A204.1 (cell line): Measurements from ENCODE around the gene MACROD1.

Experiments
- FAIRE-seq: peaks from 2 replicates; lab custom pipeline; 2012; peaks lifted over from hg19 to GRCh38; lab: Jason Lieb, UNC

MACROD1 gene

GRCh38 chr11:64072403-64072802 is 93.5 kb downstream of the MACROD1 start:
- no peak for FAIRE-seq

GRCh38 chr11:64071849-64072248 is 94.1 kb downstream of the MACROD1 start:
- no peak for FAIRE-seq

GRCh38 chr11:64070314-64070681 is 95.6 kb downstream of the MACROD1 start:
- no peak for FAIRE-seq

- FAIRE-seq, result no peak
These were observed 96.3 kb downstream of the MACROD1 start for GRCh38 chr11:64069401-64070313.

GRCh38 chr11:64068705-64069400 is 97.1 kb downstream of the MACROD1 start:
- no peak for FAIRE-seq

GRCh38 chr11:64067230-64067993 is 98.5 kb downstream of the MACROD1 start:
- FAIRE-seq, result no peak

- no peak for FAIRE-seq
These were observed 100.2 kb downstream of the MACROD1 start for GRCh38 chr11:64065712-64066111.

GRCh38 chr11:64065141-64065465 is 100.8 kb downstream of the MACROD1 start:
- FAIRE-seq, result no peak

- FAIRE-seq, result no peak
These were observed 101.4 kb downstream of the MACROD1 start for GRCh38 chr11:64064374-64065140.

GRCh38 chr11:64063777-64064176 is 102.1 kb downstream of the MACROD1 start:
- FAIRE-seq, result no peak

GRCh38 chr11:64062185-64063039 is 103.5 kb downstream of the MACROD1 start:
- FAIRE-seq, result no peak

- no peak for FAIRE-seq
These were observed 105.0 kb downstream of the MACROD1 start for GRCh38 chr11:64060861-64061444.

- FAIRE-seq, result no peak
These were observed 105.6 kb downstream of the MACROD1 start for GRCh38 chr11:64060263-64060860.

GRCh38 chr11:64059339-64060140 is 106.4 kb downstream of the MACROD1 start:
- no peak for FAIRE-seq

GRCh38 chr11:64058494-64058893 is 107.4 kb downstream of the MACROD1 start:
- no peak for FAIRE-seq

- no peak for FAIRE-seq
These were observed 108.0 kb downstream of the MACROD1 start for GRCh38 chr11:64057890-64058289.

GRCh38 chr11:64056861-64057260 is 109.1 kb downstream of the MACROD1 start:
- FAIRE-seq, result no peak

GRCh38 chr11:64056213-64056785 is 109.6 kb downstream of the MACROD1 start:
- FAIRE-seq, result no peak

- no peak for FAIRE-seq
These were observed 110.8 kb downstream of the MACROD1 start for GRCh38 chr11:64055077-64055476.
